GM12864 (cell line): ENCODE results near the gene ALG2.

Experiments used
- DNase-seq: peaks from one replicate; pipeline ENCODE4 v3.0.0-alpha.2; 2011; ENCODE audit warnings: low read depth
- H3K4me3 ChIP-seq: 2 replicates; pipeline ENCODE4 v1.5.1; 2011; ENCODE audit warnings: mild to moderate bottlenecking, low read depth, low read length, control low read depth
- TF ChIP-seq, protein P1 (sequence below): IDR thresholded peaks from 2 replicates; pipeline ENCODE4 v1.5.1; 2011; ENCODE audit warnings: low read depth, mild to moderate bottlenecking, moderate library complexity, low read length, control low read depth, inconsistent platforms; ENCODE audit errors: missing control alignments

Gene ALG2

GRCh38 chr9:99181206-99181605 is 40.5 kb downstream of the ALG2 start:
- H3K4me3 ChIP-seq: no peak overlapping the region
- TF ChIP-seq, protein P1, sequence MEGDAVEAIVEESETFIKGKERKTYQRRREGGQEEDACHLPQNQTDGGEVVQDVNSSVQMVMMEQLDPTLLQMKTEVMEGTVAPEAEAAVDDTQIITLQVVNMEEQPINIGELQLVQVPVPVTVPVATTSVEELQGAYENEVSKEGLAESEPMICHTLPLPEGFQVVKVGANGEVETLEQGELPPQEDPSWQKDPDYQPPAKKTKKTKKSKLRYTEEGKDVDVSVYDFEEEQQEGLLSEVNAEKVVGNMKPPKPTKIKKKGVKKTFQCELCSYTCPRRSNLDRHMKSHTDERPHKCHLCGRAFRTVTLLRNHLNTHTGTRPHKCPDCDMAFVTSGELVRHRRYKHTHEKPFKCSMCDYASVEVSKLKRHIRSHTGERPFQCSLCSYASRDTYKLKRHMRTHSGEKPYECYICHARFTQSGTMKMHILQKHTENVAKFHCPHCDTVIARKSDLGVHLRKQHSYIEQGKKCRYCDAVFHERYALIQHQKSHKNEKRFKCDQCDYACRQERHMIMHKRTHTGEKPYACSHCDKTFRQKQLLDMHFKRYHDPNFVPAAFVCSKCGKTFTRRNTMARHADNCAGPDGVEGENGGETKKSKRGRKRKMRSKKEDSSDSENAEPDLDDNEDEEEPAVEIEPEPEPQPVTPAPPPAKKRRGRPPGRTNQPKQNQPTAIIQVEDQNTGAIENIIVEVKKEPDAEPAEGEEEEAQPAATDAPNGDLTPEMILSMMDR: no peak
- DNase-seq: no peak

DNA sequence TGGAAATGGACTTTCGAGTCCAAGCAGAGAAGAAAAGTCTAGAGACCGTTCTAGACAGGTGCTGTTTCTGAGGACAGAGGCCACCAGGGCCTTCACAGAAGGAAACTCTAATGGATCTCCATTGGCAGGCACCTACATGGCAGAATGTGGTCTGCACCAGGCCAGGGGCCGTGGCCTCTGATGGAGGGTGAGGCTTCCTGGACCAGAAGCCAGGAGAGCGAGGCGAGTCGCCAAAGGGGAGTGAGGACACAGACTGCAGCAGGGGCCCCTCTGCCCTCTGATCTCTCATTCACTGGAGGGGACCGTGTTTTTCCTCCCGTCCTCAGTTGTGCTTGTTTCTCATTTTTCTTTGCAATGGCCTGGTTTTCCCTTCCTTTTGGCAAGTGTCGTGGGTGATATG is 41.1 kb downstream of the ALG2 start:
- no peak for DNase-seq
- TF ChIP-seq, protein P1: no peak

GRCh38 chr9:99180199-99180598 is 41.5 kb downstream of the ALG2 start:
- no peak overlapping the region for H3K4me3 ChIP-seq
- DNase-seq: peak; percentile 58
- TF ChIP-seq, protein P1: no peak

More for the DNA sequence above, 41.1 kb downstream of the ALG2 start:
- no peak overlapping the region for H3K4me3 ChIP-seq

DNA sequence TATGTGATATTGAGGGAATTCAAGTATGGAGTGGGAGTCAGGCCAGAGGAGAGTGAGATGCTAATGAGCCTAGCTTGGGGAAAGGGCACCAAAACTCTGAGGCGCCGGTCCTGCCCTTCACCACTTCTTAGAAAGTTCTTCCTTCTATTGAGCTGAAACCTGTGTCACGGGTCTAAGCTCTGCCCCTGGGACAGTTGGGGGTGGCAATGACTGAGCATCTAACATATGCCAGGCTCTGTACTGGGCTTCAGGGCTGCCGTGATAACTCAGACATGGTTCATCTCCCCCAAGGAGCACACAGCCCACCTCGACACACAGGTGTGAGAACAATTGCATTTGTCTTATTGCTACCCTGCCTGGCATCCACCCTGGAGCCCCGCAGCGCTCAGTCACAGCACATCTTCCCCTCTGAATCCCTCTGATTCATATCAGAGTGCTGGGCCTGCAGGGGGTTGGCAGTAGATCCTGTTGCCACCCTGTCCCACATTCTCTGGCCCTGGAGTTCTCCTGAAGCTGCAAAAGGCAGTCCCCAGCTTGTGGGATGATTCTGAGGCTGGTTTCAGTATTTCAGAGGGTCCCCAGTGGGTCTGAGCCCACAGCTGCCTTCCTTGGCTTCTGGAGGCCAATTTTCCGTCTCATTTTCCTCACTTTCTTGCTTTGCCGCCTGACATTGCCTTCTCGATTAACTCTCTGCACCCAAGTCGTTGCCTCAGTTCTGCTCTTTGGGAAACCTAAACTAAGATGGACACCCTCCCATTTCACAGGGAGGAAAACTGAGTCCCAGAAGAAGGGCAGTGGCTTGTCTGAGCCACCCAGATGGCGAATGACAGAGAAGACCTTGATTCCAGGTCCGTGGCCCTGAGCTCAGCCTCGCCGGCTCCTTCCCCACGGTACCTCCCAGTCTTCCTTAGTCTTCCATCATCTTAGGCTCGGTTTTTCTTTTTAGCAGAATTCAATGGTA is 42.5 kb downstream of the ALG2 start:
- TF ChIP-seq, protein P1: no peak
- H3K4me3 ChIP-seq: no peak overlapping the region
- no peak for DNase-seq

- no peak for DNase-seq
- TF ChIP-seq, protein P1: no peak
- H3K4me3 ChIP-seq: no peak overlapping the region
These were observed 44.0 kb downstream of the ALG2 start for GRCh38 chr9:99177576-99178366.

- H3K4me3 ChIP-seq: no peak overlapping the region
- DNase-seq: no peak
- TF ChIP-seq, protein P1: no peak
These were observed 45.2 kb downstream of the ALG2 start for GRCh38 chr9:99176527-99177013.
